Neural cell (in vitro differentiated cells): ENCODE measurements around the gene RPS8. TPM values are rescaled to one million over a fixed set of nuclear protein-coding genes. Genes with fewer than 3 reads are reported as not detected.

Experiments used
- H2AFZ ChIP-seq: fragments of 200-600, 300-800 bp; sonication (generic), shearing (Covaris generic); 2 replicates; pipeline ENCODE4 v1.6.0; 2014; ENCODE audit warnings: low read depth, mild to moderate bottlenecking, antibody characterized with exemption, low read length, moderate library complexity
- H3F3A ChIP-seq: fragments of 200-600 bp; shearing (Covaris generic); 2 replicates; pipeline ENCODE4 v1.6.1; 2016; ENCODE audit warnings: mild to moderate bottlenecking, moderate library complexity, mixed read lengths, antibody characterized with exemption, low read length; ENCODE audit not compliant: insufficient read depth, poor library complexity, severe bottlenecking
- H3K27ac ChIP-seq: fragments of 200-600, 300-800 bp; sonication (generic), shearing (Covaris generic); 2 replicates; pipeline ENCODE4 v1.5.1; 2014; ENCODE audit warnings: mild to moderate bottlenecking, low read length, moderate library complexity
- H3K27me3 ChIP-seq: fragments of 300-800, 200-600 bp; sonication (generic), shearing (Covaris generic); 2 replicates; pipeline ENCODE4 v1.6.0; 2014; ENCODE audit warnings: mild to moderate bottlenecking, low read depth, low read length, moderate library complexity; ENCODE audit not compliant: insufficient read depth
- H3K36me3 ChIP-seq: fragments of 300-800, 200-600 bp; sonication (generic), shearing (Covaris generic); 2 replicates; pipeline ENCODE4 v1.5.1; 2014; ENCODE audit warnings: mild to moderate bottlenecking, antibody characterized with exemption, low read length, moderate library complexity; ENCODE audit not compliant: insufficient read depth
- H3K4me2 ChIP-seq: fragments of 300-800, 200-600 bp; sonication (generic), shearing (Covaris generic); 2 replicates; pipeline ENCODE4 v1.6.0; 2014; ENCODE audit warnings: mild to moderate bottlenecking, low read length
- H3K4me3 ChIP-seq: fragments of 300-800, 200-600 bp; sonication (generic), shearing (Covaris generic); 2 replicates; pipeline ENCODE4 v1.5.1; 2014; ENCODE audit warnings: mild to moderate bottlenecking, low read length, moderate library complexity
- H3K79me2 ChIP-seq: fragments of 200-600 bp; shearing (Covaris generic); replicated peaks from 2 replicates; pipeline ENCODE4 v1.6.0; 2014; ENCODE audit warnings: mild to moderate bottlenecking, low read length, moderate library complexity; ENCODE audit not compliant: insufficient read depth
- H3K9ac ChIP-seq: fragments of 300-800, 200-600 bp; sonication (generic), shearing (Covaris generic); 2 replicates; pipeline ENCODE4 v1.6.1; 2016; ENCODE audit warnings: mild to moderate bottlenecking, low read length, mixed read lengths
- H3K9me2 ChIP-seq: fragments of 200-600 bp; shearing (Covaris generic); 2 replicates; pipeline ENCODE4 v1.6.1; 2016; ENCODE audit warnings: mild to moderate bottlenecking, low read length, mixed read lengths; ENCODE audit not compliant: insufficient read depth
- H3K9me3 ChIP-seq: fragments of 200-600, 300-800 bp; sonication (generic), shearing (Covaris generic); 2 replicates; pipeline ENCODE4 v1.6.1; 2016; ENCODE audit warnings: mild to moderate bottlenecking, mixed run types, low read length, moderate library complexity, mixed read lengths
- H4K20me1 ChIP-seq: fragments of 200-600 bp; shearing (Covaris generic); 2 replicates; pipeline ENCODE4 v1.6.1; 2016; ENCODE audit warnings: mild to moderate bottlenecking, mixed run types; ENCODE audit not compliant: insufficient read depth
- EP300 ChIP-seq: fragments of 450-650 bp; conservative IDR thresholded peaks from 2 replicates; pipeline ENCODE4 v1.6.1; 2014; ENCODE audit warnings: antibody characterized with exemption, mild to moderate bottlenecking, moderate library complexity; ENCODE audit not compliant: poor library complexity, severe bottlenecking
- EZH2 ChIP-seq: fragments of 200-600, 300-800 bp; shearing (Covaris generic), sonication (generic); IDR thresholded peaks from 2 replicates; pipeline ENCODE4 v1.6.1; 2014; ENCODE audit warnings: antibody characterized with exemption, low read length, borderline replicate concordance, mild to moderate bottlenecking; ENCODE audit not compliant: insufficient read depth, poor library complexity, severe bottlenecking
- MXI1 ChIP-seq: fragments of 450-650 bp; conservative IDR thresholded peaks from 2 replicates; pipeline ENCODE4 v1.6.1; 2014; ENCODE audit warnings: antibody characterized with exemption, mild to moderate bottlenecking; ENCODE audit not compliant: poor library complexity, severe bottlenecking
- POLR2AphosphoS5 ChIP-seq: IDR thresholded peaks from 2 replicates; pipeline ENCODE4 v1.6.1; 2012
- RAD21 ChIP-seq: fragments of 450-650 bp; conservative IDR thresholded peaks from 2 replicates; pipeline ENCODE4 v1.6.1; 2014; ENCODE audit warnings: antibody characterized with exemption, mild to moderate bottlenecking, moderate library complexity
- SMC3 ChIP-seq: fragments of 450-650 bp; conservative IDR thresholded peaks from 2 replicates; pipeline ENCODE4 v1.6.1; 2014; ENCODE audit warnings: antibody characterized with exemption, mild to moderate bottlenecking, moderate library complexity; ENCODE audit not compliant: poor library complexity
- TAF1 ChIP-seq: IDR thresholded peaks from 2 replicates; pipeline ENCODE4 v1.6.1; 2012; ENCODE audit warnings: low read depth
- polyA plus RNA-seq: library from polyadenylated mRNA; depleted of rRNA; stranded (reverse); fragments of >200 nt; gene quantifications from 2 replicates; pipeline ENCODE4 v1.2.3, GENCODE V29; 2014
- TF ChIP-seq, protein P1 (sequence below): fragments of 450-650 bp; IDR thresholded peaks from 2 replicates; pipeline ENCODE4 v1.5.1; 2014; ENCODE audit warnings: antibody characterized with exemption, mild to moderate bottlenecking, moderate library complexity; ENCODE audit not compliant: poor library complexity, severe bottlenecking
- TF ChIP-seq, protein P2 (sequence below): IDR thresholded peaks from 2 replicates; pipeline ENCODE4 v1.6.1; 2012; ENCODE audit warnings: borderline replicate concordance

Gene RPS8
- polyA plus RNA-seq, 1 donor from 2014 or later: 2,015 TPM

DNA sequence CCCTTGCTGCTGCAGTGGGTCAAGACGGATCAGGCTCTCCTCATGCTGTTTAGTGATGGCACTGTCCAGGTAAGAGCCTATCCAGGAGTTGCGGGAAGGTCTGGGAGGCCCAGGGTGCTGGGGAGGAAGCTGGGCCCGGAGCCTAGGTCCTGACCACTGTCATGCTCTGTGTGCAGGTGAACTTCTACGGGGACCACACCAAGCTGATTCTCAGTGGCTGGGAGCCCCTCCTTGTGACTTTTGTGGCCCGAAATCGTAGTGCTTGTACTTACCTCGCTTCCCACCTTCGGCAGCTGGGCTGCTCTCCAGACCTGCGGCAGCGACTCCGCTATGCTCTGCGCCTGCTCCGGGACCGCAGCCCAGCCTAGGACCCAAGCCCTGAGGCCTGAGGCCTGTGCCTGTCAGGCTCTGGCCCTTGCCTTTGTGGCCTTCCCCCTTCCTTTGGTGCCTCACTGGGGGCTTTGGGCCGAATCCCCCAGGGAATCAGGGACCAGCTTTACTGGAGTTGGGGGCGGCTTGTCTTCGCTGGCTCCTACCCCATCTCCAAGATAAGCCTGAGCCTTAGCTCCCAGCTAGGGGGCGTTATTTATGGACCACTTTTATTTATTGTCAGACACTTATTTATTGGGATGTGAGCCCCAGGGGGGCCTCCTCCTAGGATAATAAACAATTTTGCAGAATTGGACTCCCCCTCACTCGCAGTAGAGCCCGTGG lies 30.1 kb downstream of the RPS8 start:
- Histone ChIP-seq H3F3A (no peaks in the 10 kb centered on the region), H3K36me3 (no peaks in the 10 kb centered on the region), H4K20me1 (no peaks in the 10 kb centered on the region), H3K4me2 (no peak overlapping the region), H3K9me2 (no peaks in the 10 kb centered on the region), H3K9ac (no peak overlapping the region), H3K27ac (no peak overlapping the region), H2AFZ (no peak overlapping the region), H3K27me3 (no peaks in the 10 kb centered on the region), H3K9me3 (no peaks in the 10 kb centered on the region), H3K79me2 (no peaks in the 10 kb centered on the region), H3K4me3 (no peak overlapping the region)
- TF ChIP-seq, protein P1, sequence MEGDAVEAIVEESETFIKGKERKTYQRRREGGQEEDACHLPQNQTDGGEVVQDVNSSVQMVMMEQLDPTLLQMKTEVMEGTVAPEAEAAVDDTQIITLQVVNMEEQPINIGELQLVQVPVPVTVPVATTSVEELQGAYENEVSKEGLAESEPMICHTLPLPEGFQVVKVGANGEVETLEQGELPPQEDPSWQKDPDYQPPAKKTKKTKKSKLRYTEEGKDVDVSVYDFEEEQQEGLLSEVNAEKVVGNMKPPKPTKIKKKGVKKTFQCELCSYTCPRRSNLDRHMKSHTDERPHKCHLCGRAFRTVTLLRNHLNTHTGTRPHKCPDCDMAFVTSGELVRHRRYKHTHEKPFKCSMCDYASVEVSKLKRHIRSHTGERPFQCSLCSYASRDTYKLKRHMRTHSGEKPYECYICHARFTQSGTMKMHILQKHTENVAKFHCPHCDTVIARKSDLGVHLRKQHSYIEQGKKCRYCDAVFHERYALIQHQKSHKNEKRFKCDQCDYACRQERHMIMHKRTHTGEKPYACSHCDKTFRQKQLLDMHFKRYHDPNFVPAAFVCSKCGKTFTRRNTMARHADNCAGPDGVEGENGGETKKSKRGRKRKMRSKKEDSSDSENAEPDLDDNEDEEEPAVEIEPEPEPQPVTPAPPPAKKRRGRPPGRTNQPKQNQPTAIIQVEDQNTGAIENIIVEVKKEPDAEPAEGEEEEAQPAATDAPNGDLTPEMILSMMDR: no peak
- no peak for TF ChIP-seq POLR2AphosphoS5
- TF ChIP-seq EZH2: no peak
- TF ChIP-seq, protein P2, sequence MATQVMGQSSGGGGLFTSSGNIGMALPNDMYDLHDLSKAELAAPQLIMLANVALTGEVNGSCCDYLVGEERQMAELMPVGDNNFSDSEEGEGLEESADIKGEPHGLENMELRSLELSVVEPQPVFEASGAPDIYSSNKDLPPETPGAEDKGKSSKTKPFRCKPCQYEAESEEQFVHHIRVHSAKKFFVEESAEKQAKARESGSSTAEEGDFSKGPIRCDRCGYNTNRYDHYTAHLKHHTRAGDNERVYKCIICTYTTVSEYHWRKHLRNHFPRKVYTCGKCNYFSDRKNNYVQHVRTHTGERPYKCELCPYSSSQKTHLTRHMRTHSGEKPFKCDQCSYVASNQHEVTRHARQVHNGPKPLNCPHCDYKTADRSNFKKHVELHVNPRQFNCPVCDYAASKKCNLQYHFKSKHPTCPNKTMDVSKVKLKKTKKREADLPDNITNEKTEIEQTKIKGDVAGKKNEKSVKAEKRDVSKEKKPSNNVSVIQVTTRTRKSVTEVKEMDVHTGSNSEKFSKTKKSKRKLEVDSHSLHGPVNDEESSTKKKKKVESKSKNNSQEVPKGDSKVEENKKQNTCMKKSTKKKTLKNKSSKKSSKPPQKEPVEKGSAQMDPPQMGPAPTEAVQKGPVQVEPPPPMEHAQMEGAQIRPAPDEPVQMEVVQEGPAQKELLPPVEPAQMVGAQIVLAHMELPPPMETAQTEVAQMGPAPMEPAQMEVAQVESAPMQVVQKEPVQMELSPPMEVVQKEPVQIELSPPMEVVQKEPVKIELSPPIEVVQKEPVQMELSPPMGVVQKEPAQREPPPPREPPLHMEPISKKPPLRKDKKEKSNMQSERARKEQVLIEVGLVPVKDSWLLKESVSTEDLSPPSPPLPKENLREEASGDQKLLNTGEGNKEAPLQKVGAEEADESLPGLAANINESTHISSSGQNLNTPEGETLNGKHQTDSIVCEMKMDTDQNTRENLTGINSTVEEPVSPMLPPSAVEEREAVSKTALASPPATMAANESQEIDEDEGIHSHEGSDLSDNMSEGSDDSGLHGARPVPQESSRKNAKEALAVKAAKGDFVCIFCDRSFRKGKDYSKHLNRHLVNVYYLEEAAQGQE: no peak
- TF ChIP-seq RAD21: no peak
- no peak for TF ChIP-seq SMC3
- no peak for TF ChIP-seq MXI1

DNA sequence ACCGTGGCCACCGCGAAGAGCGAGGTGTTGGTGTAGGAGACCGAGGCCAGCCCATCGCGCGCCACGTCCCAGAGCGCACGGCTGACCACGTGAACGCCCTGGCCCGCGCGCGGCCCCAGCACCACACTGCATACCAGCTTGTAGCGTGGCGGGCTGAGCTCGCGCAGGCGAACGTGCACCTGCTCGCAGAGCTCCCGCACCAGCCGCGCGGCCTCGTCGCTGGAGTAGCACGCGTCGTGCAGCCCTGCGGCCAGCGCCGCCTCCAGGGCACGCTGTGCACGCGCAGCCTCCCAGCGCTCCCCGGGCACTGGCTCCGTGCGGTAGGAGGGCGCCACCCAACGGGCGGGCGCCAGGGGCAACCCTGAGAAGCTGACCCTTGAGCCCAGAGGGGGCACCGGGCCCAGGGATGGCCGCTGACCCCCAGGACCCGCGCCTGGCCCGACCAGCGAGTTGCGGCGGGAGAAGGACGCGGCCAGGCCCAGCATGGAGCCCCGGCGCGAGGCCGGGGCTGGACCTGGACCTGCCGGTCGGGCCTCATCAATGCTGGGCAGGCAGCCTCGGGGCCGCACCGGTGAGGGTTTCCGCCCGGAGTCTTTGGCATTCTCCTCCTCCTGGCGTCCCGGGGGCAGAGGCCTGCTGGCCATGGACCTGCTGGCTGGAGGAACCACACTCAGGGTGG lies 30.8 kb downstream of the RPS8 start:
- H3K4me2 ChIP-seq: no peak overlapping the region
- no peaks in the 10 kb centered on the region for H3K36me3 ChIP-seq
- H3F3A ChIP-seq: no peaks in the 10 kb centered on the region
- no peaks in the 10 kb centered on the region for H3K79me2 ChIP-seq
- no peak overlapping the region for H3K9ac ChIP-seq
- TF ChIP-seq MXI1 (no peak), EZH2 (no peak), TAF1 (no peak), RAD21 (no peak), POLR2AphosphoS5 (no peak), SMC3 (no peak), EP300 (no peak)
- TF ChIP-seq, protein P2: no peak
- TF ChIP-seq, protein P1: no peak
- H3K27me3 ChIP-seq: no peaks in the 10 kb centered on the region
- no peak overlapping the region for H3K4me3 ChIP-seq
- no peak overlapping the region for H3K27ac ChIP-seq
- H4K20me1 ChIP-seq: no peaks in the 10 kb centered on the region
- no peak overlapping the region for H2AFZ ChIP-seq
- H3K9me2 ChIP-seq: no peaks in the 10 kb centered on the region
- H3K9me3 ChIP-seq: no peaks in the 10 kb centered on the region
